ENCODE results near the gene NLRC5.
A peak's percentile ranks its signal among the peaks of the same experiment; 100 is the strongest.
"Not testable (repeated sequence)": the region's sequence is repeated elsewhere in the genome, so short reads cannot be mapped to it uniquely, and the experiment has no call there.

NLRC5 gene

GRCh38 chr16:56983211-56983751 lies 6.1 kb upstream of the NLRC5 start:
- TF ChIP-seq, protein P1, sequence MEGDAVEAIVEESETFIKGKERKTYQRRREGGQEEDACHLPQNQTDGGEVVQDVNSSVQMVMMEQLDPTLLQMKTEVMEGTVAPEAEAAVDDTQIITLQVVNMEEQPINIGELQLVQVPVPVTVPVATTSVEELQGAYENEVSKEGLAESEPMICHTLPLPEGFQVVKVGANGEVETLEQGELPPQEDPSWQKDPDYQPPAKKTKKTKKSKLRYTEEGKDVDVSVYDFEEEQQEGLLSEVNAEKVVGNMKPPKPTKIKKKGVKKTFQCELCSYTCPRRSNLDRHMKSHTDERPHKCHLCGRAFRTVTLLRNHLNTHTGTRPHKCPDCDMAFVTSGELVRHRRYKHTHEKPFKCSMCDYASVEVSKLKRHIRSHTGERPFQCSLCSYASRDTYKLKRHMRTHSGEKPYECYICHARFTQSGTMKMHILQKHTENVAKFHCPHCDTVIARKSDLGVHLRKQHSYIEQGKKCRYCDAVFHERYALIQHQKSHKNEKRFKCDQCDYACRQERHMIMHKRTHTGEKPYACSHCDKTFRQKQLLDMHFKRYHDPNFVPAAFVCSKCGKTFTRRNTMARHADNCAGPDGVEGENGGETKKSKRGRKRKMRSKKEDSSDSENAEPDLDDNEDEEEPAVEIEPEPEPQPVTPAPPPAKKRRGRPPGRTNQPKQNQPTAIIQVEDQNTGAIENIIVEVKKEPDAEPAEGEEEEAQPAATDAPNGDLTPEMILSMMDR (conservative IDR thresholded peaks at IDR 0.05; ENCODE audit: low read depth, low read length): no peak
- DNase-seq (ENCODE audit: low read depth): no peak
- no peak overlapping the region for H3K4me3 ChIP-seq (ENCODE audit: low read length)

DNA sequence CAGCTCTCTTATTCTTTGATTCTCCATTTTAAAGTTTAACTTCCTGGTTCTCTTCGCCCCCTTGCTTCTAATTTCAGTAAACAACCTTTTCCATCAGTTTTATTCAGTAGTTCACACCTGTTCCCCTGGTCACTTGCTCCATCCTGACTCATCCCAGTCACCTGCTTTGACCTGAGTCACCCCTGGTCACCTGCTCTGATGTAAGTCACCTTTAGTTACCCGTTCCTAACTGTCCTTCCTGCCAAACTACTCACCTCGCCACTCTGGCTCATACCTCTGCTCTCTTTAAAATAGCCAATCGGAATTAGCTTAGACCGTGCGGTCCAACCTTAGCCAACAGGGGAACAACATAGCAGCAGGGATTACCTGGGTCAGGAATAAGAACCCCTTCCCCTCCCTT lies 4.7 kb upstream of the NLRC5 start:
- no peak for DNase-seq (ENCODE audit: low read depth)
- TF ChIP-seq, protein P1 (conservative IDR thresholded peaks at IDR 0.05; ENCODE audit: low read depth, low read length): no peak
- no peak overlapping the region for H3K4me3 ChIP-seq (ENCODE audit: low read length)

GRCh38 chr16:56985288-56985961 lies 3.9 kb upstream of the NLRC5 start:
- no peak overlapping the region for H3K4me3 ChIP-seq (ENCODE audit: low read length)
- TF ChIP-seq, protein P1 (conservative IDR thresholded peaks at IDR 0.05; ENCODE audit: low read depth, low read length): no peak
- peak; percentile 29 for DNase-seq (ENCODE audit: low read depth)

GRCh38 chr16:56985962-56986360 lies 3.4 kb upstream of the NLRC5 start:
- TF ChIP-seq, protein P1 (conservative IDR thresholded peaks at IDR 0.05; ENCODE audit: low read depth, low read length): no peak
- DNase-seq (ENCODE audit: low read depth): no peak
- H3K4me3 ChIP-seq (ENCODE audit: low read length): no peak overlapping the region

DNA sequence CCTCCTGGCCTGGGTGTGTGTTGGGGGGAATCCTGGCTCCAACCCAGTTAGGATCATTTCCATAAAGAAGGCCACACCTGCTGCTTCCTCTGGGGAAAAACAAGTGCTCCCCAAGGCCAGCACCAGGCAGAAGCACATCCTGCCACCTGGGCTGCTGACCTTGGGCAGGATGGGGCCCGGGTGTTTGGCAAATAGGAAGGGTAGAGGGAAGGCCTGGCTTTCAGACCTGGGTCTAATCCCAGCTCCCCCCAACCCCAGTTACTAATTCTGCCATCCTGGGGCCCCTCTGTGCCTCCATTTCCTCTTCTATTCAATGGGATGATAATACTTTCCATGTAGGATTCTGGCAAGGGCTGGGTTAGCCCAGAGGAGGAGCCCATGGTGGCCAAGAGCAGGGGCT lies 3.0 kb upstream of the NLRC5 start:
- TF ChIP-seq, protein P1 (conservative IDR thresholded peaks at IDR 0.05; ENCODE audit: low read depth, low read length): no peak

GRCh38 chr16:56986908-56987307 lies 2.4 kb upstream of the NLRC5 start:
- not testable (repeated sequence) for DNase-seq (ENCODE audit: low read depth); H3K4me3 ChIP-seq (ENCODE audit: low read length)

More for the DNA sequence above, 3.0 kb upstream of the NLRC5 start:
- no peak overlapping the region for H3K4me3 ChIP-seq (ENCODE audit: low read length)
- DNase-seq (ENCODE audit: low read depth): no peak

DNA sequence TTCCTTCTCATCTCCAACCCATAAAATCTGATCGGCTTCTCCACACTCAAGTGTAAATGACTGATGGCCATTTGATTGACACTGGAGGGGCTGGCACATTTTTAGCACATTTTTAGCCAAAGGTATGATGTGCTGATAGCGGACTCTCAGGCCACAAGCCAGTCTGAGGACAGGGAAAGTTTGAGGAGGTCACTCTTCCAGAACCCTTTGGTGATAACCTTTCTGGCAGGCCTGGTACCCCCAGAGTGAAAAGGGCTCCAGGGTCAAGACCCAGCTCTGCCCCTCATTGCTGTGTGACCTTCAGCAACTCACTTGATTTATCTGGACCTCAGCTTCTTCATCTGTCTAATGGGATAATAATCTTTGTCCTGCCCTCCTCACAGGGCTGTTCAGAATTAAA lies 1.7 kb upstream of the NLRC5 start:
- no peak overlapping the region for H3K4me3 ChIP-seq (ENCODE audit: low read length)
- no peak for DNase-seq (ENCODE audit: low read depth)
- TF ChIP-seq, protein P1 (conservative IDR thresholded peaks at IDR 0.05; ENCODE audit: low read depth, low read length): no peak

Measured in retinal pigment epithelial cell (primary cell).